GM19099 (cell line): ENCODE data around the gene PLCH1.

ENCODE experiments used
- POLR2A ChIP-seq: IDR thresholded peaks from 3 replicates; pipeline ENCODE4 v1.6.1; 2011; ENCODE audit warnings: low read depth; ENCODE audit not compliant: insufficient read length; ENCODE audit errors: extremely low read depth

Gene PLCH1

GRCh38 chr3:155618543-155618942 is 126.3 kb downstream of the PLCH1 start:
- TF ChIP-seq POLR2A = no peak

- TF ChIP-seq POLR2A = no peak
Measured at GRCh38 chr3:155617346-155617925, 127.4 kb downstream of the PLCH1 start.

DNA sequence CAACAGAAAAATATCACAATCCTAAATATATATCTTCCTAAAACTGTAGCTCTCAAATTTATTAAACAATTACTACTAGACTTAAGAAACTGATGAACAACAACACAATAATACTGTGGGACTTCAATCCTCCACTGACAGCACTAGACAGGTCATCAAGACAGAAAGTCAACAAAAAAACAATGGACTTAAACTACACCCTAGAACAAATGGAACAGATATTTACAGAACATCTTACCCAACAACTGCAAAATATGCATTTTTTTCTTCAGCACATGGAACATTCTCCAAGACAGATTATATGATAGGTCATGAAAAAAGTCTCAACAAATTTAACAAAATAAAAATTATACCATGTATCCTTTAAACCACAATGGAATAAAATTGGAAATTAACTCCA is 133.4 kb downstream of the PLCH1 start:
- TF ChIP-seq POLR2A = no peak

GRCh38 chr3:155609586-155609985 is 135.3 kb downstream of the PLCH1 start:
- no peak for TF ChIP-seq POLR2A

DNA sequence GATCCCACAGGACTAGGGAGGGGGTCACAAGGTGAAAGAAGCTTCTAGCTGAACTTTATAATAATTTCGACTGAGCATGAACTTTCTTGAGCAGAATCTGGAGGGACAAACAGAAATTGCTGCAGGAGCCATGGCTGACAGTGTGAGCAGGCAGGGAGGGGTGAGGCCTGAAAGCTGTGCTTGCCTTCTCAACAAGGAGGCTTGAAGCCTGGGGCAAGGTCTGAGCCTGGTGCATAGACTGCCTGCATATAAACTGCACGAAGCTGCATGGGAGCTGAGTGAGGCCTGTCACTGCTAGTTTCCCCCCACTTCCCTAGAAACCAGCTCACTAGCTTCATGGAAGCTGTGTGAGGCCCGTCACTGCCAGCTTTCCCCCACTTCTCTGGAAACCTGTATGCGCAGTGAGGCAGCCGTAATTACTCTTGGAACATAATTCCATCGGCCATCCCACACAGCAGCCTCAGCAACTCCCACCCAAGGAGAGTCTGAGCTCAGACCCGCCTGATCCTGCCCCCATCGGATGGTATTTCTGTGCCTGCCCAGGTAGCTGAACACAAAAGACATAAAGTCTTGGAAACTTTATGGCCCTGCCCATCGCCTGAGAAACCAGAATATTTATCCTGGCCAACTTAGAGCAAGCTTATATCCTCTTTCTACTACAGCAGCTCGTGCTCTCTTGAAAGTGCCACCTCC is 136.5 kb downstream of the PLCH1 start:
- TF ChIP-seq POLR2A = no peak

DNA sequence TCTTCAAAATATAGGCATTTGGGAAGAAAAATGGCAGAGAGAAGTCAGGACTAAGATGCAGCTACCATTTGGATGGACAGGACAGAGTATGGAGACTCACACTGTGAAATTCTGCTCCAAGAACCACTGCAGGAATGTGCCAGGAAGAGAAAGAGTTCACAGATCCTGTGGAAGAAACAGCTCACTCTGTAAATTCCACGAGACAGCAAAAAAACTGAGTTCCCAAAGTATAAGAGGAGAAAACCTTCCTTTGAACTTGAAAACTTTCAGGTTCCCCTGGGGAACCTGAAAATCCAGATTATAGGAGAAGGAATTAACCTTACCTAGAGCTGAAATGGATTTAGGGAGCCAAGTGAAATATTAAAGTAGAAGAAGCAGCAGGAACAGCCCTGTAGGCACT is 137.1 kb downstream of the PLCH1 start:
- no peak for TF ChIP-seq POLR2A

GRCh38 chr3:155605571-155605970 is 139.3 kb downstream of the PLCH1 start:
- no peak for TF ChIP-seq POLR2A

DNA sequence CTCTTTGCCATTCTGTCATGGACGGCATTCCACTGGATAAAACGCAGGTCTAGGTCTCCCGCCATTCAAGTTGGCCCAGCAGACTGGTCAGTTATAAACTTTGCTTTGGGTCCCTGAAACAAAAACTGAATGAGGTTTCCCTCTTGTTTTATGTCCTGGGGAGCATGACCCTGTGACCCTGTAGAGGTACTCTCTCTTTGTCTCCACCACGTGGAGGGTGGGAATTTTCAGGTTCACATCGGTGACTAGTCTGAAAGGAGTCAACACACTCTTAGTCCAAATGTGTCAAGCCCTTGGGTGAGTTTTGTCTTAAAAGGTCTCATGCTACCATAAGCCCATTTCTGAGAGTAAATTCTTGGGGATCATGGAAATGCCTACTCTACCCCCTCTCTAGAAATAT is 139.9 kb downstream of the PLCH1 start:
- TF ChIP-seq POLR2A = no peak

DNA sequence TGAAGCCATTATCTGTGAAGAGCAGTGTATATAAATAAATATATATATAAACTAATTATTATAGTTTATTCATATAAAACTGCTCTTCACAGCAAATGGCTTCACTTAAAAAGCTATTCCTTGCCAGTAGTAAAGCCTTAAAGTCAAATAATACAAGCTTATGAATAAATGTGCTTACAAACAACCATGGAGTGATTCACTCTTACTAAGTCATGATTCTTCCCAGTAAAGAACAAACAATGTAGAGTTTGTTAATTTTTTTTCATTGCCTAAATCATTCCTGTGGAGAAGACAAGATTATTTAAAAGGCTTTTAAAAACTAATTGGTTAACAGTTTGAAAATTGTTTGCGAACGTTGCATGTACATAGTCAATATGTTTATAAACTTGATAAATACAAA is 140.7 kb downstream of the PLCH1 start:
- TF ChIP-seq POLR2A = no peak

- TF ChIP-seq POLR2A = no peak
Measured at GRCh38 chr3:155603302-155603701, 141.6 kb downstream of the PLCH1 start.

GRCh38 chr3:155602307-155602706 is 142.6 kb downstream of the PLCH1 start:
- no peak for TF ChIP-seq POLR2A

DNA sequence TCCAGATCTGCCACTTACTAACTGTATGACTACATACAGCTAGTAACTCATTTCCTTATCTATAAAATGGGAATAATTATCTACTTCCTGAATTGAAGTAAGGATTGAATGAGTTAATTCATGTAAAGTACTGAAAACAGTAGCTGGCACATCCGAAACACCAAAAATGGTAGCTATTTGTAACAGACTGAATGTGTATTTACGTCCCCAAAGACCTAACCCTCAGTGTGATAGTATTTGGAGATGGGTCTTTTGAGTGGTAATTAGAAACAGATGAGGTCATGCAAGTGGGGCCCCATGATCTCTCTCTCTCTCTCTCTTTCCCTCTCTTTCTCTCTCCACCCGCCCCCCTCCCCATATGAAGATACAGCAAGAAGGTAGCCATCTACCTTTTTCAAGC is 146.2 kb downstream of the PLCH1 start:
- no peak for TF ChIP-seq POLR2A

DNA sequence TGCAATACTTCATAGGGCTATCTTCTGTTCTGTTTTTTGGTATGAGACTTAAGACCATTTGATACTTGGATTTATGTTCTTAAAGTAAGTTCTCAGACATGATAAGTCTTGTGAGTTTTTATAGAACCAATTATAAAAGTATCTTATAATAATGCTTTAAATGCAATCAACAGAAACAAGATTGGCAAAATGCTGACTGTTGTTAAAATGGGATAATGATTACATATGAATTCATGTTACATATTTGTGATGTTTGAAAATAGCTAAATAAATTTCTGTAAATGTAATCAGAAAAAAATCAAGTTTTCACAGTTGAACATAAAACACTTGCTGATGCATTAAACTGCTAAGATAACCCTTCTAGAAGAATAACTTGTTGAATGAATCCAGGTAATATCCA is 148.3 kb downstream of the PLCH1 start:
- TF ChIP-seq POLR2A = no peak

DNA sequence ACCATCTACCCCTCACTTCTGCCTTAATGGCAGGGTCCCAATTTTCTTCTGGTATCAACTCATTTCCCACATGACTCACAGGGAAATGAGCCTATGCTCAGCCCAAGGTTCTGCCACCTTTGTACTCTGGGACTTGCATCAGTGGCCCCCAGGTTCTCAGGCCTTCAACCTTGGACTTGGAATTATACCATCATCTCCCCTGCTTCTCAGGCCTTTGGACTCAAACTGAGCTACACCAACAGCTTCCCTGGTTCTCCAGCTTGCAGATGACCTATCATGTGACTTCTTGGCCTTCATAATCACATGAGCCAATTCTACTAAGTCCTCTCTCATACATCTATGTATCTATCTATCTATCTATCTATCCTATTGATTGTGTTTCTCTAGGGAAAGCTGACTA is 149.5 kb downstream of the PLCH1 start:
- TF ChIP-seq POLR2A = no peak

DNA sequence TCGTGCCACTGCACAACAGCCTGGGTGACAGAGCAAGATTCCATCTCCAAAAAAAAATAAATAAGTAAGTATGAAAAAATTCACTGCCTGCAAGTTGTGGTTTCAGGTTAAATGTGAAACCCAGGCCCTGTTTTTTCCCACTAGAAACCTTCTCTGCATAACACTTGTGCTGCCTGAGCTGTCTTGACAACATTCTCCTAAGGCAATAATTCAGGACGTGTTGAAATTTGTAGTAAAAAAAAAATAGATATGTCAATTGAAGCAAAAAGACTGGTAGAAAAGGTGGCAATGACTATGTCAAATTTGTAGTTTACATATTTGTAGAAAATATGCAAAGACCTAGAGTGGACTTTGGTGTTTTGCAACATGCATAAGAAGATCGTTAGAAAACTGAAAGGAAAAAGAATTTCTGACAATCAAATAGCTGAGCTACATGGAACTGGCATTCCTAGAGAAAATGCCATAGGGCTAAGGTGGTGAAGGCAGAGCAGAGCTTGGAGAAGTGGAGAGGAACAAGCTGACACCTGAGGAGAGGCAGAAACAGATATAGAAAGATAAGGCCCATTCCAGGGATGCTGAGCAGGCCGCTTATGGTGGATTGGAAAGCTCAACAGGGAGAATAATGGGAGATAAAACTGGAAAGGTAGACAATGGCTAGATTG is 150.2 kb downstream of the PLCH1 start:
- no peak for TF ChIP-seq POLR2A

DNA sequence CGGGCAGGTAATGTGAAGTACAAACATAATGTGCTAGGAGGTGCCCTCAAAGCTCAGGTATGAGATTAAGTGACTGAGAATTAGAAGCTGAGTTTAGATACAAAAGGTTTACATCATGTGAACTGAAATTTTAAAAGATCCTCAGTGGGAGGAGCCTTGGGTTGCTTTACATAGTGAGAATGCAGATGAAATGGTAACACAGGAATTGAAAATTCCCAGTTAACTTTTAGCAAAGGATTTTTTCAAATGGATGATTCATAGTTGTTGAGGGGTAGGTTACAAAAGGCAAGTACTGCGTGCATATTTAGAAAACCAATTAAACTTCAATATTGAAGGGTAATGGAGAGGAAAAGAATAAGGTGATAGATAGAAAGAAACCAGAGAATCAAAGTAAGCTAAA is 157.3 kb downstream of the PLCH1 start:
- TF ChIP-seq POLR2A = no peak
